AG09309 (cell line): Measurements from ENCODE around the gene PTPRT.

Experiments used
- DNase-seq: peaks from one replicate; pipeline ENCODE4 v3.0.0-alpha.2; 2010; ENCODE audit warnings: low read depth
- H3K4me3 ChIP-seq: 2 replicates; pipeline ENCODE4 v1.5.1; 2011; ENCODE audit warnings: mild to moderate bottlenecking, low read depth, low read length, moderate library complexity; ENCODE audit not compliant: control insufficient read depth
- TF ChIP-seq, protein P1 (sequence below): IDR thresholded peaks from 2 replicates; pipeline ENCODE4 v1.5.1; 2011; ENCODE audit warnings: mild to moderate bottlenecking, low read depth, low read length, inconsistent platforms; ENCODE audit not compliant: insufficient read depth, control insufficient read depth; ENCODE audit errors: missing control alignments

PTPRT gene

DNA sequence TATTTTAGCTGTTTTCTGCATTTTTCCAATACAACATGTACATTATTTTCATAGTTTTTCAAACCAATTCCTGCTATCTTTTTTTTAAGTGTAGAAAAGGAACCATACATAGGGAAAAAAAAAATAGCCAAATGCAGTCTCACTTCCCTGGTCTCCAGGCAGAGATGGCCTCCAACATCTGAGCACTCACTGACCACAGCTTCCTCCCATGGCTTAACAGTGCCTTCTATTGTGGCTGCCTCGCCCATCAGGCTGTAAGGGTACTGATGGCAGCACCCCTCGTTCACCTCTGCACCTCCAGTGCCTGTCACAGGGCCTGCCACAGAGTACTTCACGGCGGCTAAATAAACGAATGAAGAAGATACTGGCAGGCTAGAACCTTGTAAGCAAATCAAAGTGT, 591.1 kb downstream of the PTPRT start:
- TF ChIP-seq, protein P1, sequence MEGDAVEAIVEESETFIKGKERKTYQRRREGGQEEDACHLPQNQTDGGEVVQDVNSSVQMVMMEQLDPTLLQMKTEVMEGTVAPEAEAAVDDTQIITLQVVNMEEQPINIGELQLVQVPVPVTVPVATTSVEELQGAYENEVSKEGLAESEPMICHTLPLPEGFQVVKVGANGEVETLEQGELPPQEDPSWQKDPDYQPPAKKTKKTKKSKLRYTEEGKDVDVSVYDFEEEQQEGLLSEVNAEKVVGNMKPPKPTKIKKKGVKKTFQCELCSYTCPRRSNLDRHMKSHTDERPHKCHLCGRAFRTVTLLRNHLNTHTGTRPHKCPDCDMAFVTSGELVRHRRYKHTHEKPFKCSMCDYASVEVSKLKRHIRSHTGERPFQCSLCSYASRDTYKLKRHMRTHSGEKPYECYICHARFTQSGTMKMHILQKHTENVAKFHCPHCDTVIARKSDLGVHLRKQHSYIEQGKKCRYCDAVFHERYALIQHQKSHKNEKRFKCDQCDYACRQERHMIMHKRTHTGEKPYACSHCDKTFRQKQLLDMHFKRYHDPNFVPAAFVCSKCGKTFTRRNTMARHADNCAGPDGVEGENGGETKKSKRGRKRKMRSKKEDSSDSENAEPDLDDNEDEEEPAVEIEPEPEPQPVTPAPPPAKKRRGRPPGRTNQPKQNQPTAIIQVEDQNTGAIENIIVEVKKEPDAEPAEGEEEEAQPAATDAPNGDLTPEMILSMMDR, result no peak
- no peak for DNase-seq
- no peak overlapping the region for H3K4me3 ChIP-seq

DNA sequence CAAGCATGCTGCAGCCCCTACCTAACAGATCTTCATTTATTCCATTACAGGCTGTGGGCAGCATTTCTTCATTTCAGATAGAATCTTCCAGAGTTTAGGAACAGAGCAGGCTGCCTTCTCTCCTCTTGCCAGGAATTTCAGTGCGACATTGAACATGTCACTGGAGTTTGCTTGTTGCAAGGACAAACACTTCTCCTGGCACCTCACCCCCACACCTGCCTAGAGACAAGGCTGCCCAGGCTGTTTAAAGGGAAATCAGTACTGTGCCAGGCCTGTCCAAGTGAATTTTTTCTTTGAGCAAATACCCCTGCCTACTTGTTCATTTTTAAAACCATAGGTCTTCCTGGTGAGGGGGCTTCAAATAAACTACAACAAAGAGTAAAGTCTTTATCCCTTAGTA, 594.1 kb downstream of the PTPRT start:
- DNase-seq, result no peak
- no peak overlapping the region for H3K4me3 ChIP-seq
- TF ChIP-seq, protein P1, result no peak

- H3K4me3 ChIP-seq, result no peak overlapping the region
- DNase-seq, result no peak
- TF ChIP-seq, protein P1, result no peak
Measured at GRCh38 chr20:42594659-42595058, 595.0 kb downstream of the PTPRT start.

DNA sequence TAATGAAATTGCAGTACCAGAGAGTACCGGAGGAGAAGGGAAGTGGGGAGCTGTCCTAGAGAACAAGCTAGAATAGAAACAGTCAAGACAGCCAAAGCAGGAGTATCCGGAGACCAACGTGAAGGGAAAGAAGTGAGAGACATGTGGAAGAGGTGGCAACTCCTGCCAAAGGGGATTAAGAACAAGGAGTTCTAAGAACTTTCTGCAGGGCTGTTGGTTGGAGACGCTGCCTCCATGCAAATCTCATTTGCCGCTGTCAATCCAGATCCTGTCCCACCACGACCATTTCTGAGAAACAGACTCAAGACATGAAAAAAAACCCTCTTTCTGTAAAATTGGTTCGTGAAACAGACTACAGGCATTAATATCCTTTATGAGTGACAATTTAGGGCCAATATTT, 595.7 kb downstream of the PTPRT start:
- DNase-seq, result no peak
- no peak overlapping the region for H3K4me3 ChIP-seq
- TF ChIP-seq, protein P1, result no peak

DNA sequence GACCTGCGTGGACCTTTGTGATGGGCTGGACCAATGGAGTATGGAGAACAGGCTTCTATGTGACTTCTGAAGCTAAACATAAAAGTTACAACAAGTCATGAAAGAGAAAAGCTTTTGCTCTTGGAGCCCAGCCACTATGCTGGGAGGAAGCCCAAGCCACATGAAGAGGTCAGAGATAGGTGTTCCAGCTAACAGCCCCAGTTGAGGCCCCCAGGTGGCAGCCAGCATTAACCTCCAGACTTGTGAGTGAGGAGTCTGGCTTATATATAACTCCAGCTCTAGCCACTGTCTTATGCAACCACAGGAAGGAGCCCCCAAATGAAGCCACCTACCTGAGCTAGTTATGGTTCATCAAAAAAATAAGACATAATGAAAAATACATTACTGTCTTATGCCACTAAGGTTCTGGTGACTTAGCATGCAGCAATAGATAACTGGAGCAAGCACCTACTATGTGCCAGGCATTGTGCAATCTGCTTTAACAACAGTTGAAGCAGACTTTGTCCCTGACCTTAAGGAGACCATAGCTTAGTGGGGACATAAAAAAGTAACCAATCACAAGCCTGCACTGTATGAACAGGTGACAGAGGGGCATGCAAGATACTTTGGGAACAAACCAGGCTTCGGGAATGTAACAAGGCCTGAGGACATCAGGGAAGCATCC, 599.6 kb downstream of the PTPRT start:
- H3K4me3 ChIP-seq, result no peak overlapping the region
- no peak for DNase-seq
- TF ChIP-seq, protein P1, result no peak

GRCh38 chr20:42588847-42589246, 600.9 kb downstream of the PTPRT start:
- no peak overlapping the region for H3K4me3 ChIP-seq
- no peak for DNase-seq
- TF ChIP-seq, protein P1, result no peak
